Measurements from ENCODE around the gene TGFB2. TPM values are rescaled to one million over a fixed set of nuclear protein-coding genes. Genes with fewer than 3 reads are reported as not detected.

The TGFB2 gene
- total RNA-seq, 1 experiment from 2014 or later: 18.7 TPM

DNA sequence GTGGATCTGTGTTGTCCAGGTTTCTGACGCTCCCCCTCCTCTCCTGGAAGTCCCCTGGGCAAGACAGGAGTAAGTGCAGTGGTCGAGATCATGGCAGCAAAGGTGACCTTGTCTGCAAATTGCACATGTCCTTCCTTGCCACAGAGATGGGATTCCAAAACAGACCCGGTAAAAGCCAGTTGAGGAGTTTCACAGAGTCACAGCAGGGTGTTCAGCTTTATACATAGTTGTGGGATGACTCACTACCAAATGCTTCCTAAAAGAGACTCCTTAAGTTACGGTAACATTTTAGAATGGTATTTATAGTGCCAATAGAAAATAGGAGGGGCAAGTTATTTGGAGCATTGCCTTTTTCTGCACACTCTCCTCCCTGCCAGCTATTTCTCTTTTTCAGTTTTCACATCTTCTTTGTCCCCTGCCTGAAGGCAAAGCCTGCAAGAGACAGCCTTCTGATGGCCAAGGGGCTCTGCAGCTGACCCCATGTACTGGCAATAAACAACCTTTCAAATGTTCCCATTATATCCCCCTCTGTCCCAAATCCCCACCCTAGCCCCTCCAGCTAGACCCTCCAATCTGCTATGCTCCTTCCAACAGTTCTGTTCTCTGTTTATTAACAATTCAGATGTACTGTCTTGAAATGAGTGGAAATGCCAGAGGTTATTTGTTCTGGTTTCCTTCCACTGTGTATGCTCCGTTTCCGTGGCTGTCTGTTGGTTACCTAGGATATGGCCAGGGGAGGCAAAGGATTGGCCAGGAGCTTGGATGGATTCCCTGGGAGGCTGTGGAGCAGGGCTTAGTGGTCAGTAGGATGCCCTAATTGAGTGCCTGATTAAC, 115.0 kb downstream of the TGFB2 start:
- DNase-seq (ENCODE audit: low read depth): peak; percentile 94

DNA sequence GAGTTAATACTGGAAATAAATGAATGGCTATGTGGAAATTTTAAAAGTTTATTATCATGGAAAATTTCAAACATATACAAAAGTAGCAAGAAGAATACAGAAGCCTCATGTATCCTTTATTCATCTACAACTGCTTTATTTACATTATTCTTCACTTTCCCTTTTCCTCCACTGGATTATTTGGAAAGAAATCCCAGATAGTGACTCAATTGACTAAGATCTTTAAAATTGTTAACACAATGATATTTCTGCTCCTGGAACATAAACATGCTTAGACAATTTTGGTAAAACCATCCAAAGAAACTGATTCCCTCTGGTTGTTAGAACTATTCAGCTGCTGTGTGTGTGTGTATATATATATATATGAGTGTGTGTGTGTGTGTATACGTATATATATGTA, 116.2 kb downstream of the TGFB2 start:
- no peak for DNase-seq (ENCODE audit: low read depth)

DNA sequence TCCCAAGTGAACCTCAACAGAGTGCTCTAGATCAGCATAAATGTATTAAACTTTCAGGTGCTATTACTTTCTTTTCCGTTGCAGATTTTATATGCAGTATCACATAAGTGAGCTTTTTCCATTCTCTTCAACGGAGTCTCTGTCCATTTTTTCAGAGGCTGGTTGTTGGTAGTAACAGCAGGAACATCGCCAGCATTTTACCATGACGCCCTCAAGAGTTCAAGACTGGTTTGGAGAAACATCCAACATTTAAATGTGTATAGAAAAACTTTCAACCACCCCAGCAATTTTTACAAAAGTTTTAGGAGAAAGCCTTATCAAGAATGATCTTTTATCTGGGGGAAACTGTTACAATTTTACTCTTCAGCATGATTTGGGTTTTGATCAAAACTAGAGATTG, 117.0 kb downstream of the TGFB2 start:
- DNase-seq (ENCODE audit: low read depth): peak; percentile 48

- no peak for DNase-seq (ENCODE audit: low read depth)
These were observed 117.5 kb downstream of the TGFB2 start for GRCh38 chr1:218462587-218462986.

- DNase-seq (ENCODE audit: low read depth): peak; percentile 86
These were observed 118.3 kb downstream of the TGFB2 start for GRCh38 chr1:218463194-218464156.

- DNase-seq (ENCODE audit: low read depth): no peak
These were observed 119.7 kb downstream of the TGFB2 start for GRCh38 chr1:218464871-218465270.

DNA sequence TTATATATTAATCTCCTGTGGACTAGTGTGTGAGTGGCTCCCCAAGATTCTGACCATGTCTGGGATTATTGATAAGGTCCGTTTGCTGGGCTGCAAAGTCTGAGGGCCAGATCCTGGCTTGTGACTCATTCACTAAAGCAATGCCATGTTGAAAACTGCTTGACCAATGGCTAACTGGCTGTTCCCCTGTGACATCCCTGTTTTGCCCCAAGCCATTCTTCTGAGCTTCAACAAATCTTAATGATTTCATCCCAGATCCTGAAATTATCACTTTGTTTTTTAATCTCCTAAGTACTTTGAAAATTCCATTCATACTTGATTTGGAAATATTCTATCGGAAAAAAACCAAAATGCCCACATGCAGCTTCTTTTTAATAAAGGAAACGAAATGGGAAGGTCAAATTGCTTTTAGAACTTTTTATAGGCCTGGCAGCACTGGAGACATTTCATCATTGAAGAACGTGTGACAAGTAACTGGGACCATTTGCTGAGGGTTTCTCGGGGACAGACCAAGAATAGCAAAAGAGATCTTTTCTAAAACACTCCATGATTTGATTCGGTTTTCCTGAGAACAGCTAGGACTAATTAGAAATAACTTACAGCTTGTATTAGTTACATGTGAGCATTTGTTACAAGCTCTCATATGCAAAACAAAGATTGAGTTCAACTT, 121.3 kb downstream of the TGFB2 start:
- peak; percentile 66 for DNase-seq (ENCODE audit: low read depth)

DNA sequence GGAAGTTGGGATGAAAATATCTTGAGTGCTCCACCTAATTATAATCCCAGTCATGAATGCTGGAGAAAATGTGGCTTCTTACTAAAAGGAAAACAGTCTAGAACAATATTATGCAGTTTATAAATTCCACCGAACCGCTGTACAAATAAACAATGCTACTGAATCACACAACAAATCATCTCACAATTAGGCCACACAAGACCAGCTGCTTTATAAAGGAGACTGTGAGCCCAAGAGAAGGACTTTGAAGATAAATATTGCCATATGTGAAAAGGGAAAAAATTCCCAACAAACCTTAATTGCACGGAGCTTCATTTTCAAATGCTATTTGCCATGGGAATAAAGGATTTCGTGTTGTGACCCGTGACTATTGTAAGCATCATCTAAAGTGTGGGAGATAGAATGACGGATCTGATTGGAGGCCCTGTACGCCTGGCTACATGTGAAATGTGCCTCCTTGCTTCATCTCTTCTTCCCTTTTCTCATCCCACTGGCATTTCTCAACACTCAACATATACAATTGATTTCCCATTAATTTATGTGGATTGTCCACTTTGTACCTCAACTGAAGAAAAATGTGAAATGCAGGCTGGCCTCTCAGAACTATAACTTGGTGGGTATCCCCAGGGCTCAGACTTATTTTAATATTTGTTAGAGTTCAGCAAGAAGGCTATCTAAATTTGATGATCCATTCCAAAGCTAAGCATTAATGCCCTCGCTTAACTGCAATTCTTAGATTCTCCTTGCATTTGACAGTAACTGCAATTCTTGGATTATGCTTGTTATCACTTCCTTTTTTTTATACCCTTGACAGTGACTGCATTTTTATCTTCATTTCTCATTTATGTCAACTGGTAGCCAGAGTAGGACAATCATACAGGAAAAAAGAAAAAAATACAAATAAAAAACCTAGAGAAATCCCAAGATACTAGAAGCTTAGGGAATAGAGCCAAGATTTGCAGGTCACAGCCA, 122.3 kb downstream of the TGFB2 start:
- DNase-seq (ENCODE audit: low read depth): peak; percentile 85

DNA sequence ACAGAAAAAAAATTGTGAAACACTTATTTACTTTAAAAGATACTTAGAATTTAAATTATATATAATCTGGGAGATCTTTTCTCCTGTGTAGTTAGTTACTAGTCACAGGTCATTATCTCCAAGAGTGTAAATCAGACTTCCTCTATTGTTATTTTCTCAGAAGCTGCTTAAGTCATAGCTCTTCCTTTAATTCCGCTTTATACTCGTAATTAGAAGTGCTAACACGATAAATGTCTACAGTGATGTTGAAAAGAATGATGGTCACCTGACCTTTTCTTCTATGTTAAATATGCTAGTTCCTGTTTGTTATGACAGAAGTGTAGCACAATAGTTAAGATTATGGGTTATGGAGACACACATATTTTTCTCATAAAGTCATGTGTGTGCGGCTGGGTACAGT, 123.6 kb downstream of the TGFB2 start:
- DNase-seq (ENCODE audit: low read depth): no peak

- DNase-seq (ENCODE audit: low read depth): no peak
These were observed 127.7 kb downstream of the TGFB2 start for GRCh38 chr1:218472885-218473284.

DNA sequence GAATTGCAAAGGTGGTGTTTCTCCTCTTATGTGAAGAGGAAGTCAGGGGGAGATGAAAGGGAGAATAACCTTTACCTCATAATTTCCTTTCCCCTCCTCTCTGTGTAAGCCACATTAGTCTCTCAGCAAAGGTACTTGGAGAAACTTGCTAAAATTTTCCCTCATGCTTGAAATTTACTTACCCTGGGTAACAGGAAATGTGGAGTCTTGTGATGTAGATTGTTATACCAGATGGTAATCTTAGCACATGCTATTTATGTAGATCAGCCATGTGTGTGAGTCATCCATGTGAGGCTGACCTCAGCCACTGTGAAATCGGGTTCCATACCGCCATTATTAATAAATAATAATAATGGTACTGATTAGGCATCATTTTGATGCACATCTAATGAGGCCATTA, 128.4 kb downstream of the TGFB2 start:
- peak; percentile 76 for DNase-seq (ENCODE audit: low read depth)

DNA sequence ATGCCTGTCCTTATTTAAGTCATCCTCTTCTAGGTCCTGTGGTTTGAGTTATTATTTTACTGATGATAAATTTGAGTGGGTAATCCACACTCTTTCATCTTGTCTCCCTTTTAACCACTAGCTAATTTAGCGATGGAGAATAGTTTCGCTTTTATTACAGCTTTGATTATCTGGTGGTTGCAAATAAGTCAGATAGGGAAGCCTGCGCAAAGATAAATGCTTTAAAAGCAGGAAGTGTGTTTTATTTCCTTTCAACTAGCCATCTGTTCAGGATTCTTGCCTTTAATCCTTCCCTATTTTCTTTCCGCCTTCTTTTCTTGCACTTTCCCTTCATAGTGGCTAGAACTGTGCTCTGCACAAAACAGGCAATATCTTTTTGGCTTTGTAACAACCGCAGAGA, 129.0 kb downstream of the TGFB2 start:
- DNase-seq (ENCODE audit: low read depth): no peak

DNA sequence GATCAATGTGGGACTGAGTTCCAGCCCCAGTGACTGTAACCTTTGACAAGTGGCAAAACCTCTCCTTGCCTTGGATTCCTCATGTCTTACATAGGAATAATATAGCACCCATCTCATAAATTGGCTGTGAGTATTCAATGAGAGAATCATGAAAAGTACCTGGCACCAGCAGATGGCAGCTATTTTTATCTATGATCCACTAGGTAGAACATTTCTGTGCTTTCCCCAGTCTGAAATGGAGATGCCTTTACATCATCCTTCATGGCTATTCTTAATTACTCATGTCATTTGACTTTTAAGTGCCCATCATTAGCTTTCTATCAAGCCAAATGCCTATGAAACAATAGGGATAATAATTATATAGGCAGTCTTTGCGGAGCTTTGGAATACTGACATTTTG, 130.1 kb downstream of the TGFB2 start:
- no peak for DNase-seq (ENCODE audit: low read depth)

DNA sequence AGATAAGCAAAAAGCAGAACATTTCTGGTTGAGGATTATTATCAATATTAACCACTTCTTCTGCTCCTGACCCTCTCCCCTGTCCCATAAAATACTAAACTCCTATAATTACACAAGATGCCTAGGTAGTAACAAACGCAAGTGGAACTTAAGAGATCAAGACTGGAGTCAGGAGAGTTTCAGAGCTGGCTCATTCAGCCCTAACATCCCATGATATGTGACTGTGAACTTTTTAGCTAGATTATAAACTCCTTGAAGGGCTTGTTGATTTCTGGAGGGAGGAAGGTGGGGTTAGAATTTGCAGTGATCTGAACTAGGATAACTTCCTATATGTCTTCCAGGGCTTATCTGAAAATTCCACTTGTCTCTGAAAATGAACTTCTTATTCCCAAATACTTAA, 130.6 kb downstream of the TGFB2 start:
- DNase-seq (ENCODE audit: low read depth): no peak

- DNase-seq (ENCODE audit: low read depth): peak; percentile 82
These were observed 131.2 kb downstream of the TGFB2 start for GRCh38 chr1:218476385-218476784.

GRCh38 chr1:218478336-218478735, 133.2 kb downstream of the TGFB2 start:
- no peak for DNase-seq (ENCODE audit: low read depth)

DNA sequence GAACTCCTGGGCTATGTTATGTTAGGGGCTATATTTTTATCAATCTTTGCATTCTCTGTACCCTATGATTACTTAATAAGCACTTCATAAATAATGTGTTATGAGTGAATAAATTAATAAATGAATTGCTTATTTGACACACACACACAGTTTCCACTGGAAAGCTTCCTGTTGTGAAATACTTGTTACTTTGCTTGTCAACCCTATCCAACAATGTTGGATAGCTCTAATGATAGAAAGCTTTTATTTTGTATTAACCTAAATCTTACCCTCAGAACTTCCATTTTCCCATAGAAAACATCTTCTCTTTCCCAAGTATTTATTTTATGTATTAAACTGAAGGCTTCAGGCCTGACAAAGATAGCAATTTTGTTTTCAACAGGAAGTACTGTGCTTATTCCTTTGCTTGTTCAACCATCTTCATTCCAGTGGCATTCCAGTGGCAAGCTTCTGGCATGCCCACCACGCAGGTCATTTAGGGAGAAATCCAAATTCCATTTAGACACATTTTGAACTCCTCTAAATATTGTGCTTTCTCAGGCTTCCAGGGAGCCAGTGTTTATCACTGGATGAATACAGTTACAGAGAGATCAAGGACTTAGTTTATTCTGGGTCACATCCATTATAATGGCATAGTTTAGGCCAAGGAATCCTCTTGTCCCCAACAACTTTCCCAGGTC, 134.4 kb downstream of the TGFB2 start:
- DNase-seq (ENCODE audit: low read depth): peak; percentile 81

DNA sequence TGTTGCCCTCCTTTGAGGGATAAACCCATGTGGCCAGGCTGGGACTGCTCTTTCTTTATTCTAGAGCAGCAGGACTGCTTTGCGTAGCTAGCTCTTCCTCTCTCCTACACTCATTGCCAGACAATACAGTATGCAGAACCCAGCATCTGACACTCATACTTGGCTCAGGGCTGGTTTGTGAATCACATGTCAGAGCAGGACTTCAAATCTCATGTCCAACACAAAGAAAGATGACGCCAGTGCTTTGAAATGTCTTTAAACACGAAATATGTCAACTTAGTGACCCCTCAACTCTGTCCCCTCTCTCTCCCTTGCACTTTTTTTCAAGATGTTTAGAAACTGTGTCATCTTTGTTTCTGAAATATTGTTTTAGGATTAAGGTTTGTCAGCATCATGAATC, 135.0 kb downstream of the TGFB2 start:
- peak; percentile 83 for DNase-seq (ENCODE audit: low read depth)

GRCh38 chr1:218480588-218481099, 135.5 kb downstream of the TGFB2 start:
- peak; percentile 70 for DNase-seq (ENCODE audit: low read depth)

Measured in RPMI7951 (cell line).